Fibroblast of upper back skin (primary cell): ENCODE data around the gene UBXN11.
"Not testable (repeated sequence)": the region's sequence is repeated elsewhere in the genome, so short reads cannot be mapped to it uniquely, and the experiment has no call there.

Experiments used
- DNase-seq: peaks from one replicate; pipeline ENCODE4 v3.0.0-alpha.2; 2013

The UBXN11 gene

DNA sequence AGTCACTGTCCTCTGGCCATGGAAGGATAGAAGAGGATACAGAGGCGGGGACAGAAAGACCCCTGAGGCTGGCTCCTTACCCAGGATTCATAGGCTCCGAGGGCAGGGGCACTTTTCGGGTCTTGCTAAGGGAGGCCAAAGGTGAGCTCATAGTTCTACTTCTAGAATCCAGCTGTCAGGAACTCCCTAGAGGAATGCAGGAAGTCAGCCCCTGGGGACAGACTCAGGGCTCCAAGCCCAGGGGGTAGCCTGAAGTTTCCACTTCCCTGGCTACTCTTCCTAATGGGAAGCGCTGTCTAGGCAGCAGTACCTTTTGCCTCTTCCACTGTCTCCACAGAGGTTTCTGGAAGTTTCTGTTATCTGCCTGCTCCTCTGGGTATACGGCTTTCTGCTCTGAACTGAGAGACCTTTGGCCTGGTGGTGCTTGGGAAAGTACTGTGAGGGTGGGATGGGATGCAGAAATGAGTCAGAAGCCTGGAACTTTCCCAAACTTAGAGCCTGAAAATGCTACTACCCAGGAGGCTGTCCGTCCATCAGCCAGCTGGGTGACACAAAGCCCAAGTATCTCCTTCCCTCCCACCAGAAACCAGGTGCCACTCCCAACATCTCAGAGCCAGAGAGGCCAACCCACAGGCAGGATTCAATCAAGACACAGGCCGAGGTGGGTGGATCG is 3.6 kb downstream of the UBXN11 start:
- peak; percentile 62 for DNase-seq

- no peak for DNase-seq
These were observed 5.7 kb downstream of the UBXN11 start for GRCh38 chr1:26300578-26301275.

- DNase-seq, result no peak
These were observed 8.7 kb downstream of the UBXN11 start for GRCh38 chr1:26297791-26298124.

DNA sequence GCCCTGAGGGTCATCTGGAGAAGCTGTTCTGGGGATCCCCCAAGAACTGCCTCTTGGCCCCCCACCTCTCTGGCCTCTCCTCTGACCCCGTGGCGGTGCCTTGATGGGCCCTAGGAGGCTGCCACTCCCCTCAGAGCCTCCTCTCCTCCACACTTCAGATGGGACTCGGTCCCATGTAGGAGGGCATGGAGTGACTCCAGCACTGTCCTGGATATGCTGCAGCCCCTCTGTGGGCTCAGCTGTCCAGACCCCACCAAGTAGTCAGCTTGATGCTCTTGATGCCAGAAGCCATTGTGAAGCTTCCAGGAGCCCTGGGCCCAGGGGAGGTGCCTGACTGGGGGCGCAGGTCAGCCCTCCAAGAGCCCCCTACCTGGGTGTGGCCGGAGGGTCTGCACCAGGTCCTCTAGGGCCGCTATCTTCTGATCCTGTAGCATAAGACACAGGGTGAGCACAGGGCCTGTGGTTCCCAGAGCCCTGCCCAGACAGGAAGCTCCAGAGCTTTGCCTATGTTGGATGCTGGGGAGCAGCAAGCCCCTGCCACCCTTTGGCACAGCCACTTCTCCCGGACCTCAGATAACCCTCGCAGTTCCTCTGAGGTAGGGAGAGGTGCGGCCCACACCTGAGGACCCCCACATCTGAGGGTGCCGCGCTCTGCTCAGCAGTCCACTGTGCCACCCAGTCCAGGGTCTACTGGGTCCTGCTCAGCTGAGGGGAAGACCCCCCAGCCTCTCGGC is 9.2 kb downstream of the UBXN11 start:
- no peak for DNase-seq

DNA sequence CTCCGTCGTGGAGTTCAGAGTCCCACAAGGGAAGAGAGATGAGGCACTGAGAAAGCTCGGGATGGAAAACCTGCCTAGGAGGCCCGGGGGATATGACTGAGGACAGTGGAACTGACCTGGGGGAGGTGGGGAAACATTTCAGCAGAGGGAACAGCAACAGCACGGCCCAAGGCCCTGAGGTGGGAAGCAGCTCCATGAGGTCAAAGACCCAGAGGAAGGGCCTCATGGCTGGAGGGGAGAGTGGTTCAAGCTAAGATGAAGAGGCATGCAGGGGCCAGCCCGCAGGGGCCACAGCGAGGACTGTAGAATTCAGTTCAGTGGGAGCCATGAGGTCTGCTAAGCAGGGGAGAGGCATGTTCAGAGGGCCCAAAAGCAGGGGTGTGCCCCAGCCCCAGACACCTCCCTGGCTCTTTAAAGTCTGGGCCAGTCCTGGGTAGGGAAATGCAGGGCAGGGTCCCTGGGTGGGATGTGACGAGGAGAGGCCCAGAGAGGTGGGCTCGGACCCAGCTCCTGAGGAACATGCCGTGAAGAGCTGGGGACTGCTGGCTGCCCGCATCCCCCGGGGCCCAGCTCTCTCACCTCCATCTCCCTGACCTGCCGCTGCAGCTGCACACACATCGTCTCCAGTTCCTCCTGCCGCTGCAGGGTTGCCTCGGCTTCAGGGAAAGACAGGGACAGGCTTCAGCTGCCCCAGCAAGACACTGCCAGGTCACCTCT is 9.9 kb downstream of the UBXN11 start:
- no peak for DNase-seq

DNA sequence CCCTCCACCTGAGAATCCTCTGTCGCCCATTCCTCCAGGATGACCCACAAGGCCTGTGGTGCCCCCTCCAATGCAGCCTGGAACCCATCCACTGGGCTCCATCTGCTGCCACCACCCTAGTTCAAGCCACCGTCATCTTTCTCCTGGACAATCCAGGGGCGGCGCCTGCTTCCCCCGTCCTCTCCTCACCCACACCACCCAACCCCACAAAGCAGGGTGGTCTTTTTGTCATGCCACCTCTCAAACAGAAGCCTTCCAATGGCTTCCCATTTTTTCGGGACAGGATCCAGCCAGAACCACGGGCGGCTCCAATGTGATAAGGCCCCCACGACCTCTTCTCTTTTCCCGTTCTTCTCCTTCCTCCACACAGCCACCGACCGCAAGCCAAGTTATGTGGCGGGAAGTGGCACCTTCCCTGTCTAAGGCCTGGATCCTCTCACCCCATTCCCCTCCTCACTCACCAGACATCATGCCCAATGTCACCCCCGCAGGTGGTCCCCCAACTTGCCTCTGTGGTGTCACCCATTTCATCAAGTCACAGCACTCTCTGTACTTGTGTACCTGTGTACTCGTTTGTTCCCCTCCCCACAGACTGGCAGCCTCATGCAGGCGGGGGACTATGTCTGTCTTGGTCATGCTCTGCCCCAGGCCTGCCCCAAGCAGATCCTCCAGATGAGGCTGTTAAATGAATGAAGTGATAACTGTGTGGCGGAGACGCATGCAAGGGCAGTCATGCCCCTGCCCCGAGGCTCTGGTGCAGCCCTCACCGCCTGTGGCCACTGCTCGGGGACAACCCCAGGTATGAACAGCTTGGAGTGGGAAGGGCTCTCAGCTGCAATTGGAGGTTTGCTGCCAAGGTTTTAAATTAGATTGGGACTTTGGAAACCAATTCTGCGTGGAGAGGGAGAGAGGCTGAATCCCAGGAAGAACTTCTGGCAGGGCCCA is 11.0 kb downstream of the UBXN11 start:
- no peak for DNase-seq

- DNase-seq, result no peak
These were observed 12.4 kb downstream of the UBXN11 start for GRCh38 chr1:26293911-26294463.

DNA sequence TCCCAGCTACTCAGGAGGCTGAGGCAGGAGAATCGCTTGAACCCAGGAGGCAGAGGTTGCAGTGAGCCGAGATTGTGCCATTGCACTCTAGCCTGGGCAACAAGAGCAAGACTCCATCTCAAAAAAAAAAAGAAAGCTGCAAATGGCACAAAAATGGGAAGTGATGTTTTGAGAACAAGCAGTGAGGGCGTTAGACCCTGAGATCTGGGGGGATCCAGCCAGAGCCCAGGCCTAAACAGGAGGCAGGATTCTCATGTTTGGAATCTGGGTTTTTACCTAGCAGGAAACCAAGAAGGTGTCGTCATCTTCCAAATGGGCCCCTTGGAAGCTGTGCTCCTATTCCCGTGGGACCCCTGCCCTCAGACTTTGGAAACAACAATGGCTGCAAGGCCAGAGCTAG is 13.7 kb downstream of the UBXN11 start:
- not testable (repeated sequence) for DNase-seq

DNA sequence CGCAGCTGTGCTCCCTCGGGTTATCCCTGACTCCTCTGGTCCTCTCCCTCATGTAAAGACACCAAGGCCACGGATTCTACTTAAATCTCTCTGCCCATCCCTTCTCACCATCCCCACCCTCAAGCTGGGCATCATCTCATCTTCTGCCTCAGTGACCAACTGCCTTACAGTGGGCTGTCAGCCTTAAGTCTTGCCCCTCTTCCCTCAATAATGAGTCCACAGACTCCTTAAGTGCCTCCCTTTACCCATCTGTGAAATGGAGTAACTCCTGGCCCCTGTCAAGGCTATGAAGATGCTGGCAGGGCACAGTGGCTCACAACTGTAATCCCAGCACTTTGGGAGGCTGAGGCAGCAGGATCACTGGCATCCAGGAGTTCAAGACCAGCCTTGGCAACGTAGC is 14.5 kb downstream of the UBXN11 start:
- DNase-seq, result no peak

GRCh38 chr1:26291433-26291832 is 15.0 kb downstream of the UBXN11 start:
- DNase-seq, result no peak

- no peak for DNase-seq
These were observed 15.6 kb downstream of the UBXN11 start for GRCh38 chr1:26290882-26291261.

GRCh38 chr1:26290122-26290881 is 16.1 kb downstream of the UBXN11 start:
- no peak for DNase-seq

GRCh38 chr1:26289158-26290059 is 17.0 kb downstream of the UBXN11 start:
- DNase-seq, result no peak

DNA sequence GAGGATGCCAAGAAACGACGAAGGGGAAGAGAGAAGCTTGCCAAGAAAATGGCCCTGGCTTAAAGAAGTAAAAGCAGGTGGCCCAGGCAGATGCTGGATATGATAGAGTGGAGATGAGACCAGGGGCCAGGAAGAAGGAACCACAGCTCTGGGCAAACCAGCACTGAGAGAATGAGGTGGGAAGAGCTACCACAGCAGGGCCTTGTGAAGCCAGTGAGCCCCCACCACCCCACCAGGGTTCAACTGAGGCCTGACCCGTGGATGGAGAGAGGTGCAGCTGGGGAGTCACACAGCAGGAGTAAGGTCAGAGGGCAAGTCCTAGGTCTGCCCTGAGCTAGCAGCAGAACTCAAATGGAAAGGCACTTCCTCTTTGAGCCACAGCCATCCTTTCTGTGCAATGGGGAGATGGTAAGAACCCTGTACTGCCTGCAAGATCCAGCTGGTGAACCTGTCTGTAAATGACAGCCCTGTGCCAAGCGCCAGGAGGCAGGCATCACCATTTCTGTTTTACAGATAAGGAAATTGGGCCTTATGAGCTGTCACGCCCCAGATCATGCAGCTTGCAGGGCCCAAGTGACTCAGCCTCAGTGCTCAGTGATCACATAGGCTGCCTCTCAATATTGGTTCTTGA is 18.0 kb downstream of the UBXN11 start:
- no peak for DNase-seq

GRCh38 chr1:26287811-26288210 is 18.6 kb downstream of the UBXN11 start:
- DNase-seq, result no peak

- DNase-seq, result no peak
These were observed 19.3 kb downstream of the UBXN11 start for GRCh38 chr1:26287033-26287711.

- no peak for DNase-seq
These were observed 20.4 kb downstream of the UBXN11 start for GRCh38 chr1:26286064-26286416.

DNA sequence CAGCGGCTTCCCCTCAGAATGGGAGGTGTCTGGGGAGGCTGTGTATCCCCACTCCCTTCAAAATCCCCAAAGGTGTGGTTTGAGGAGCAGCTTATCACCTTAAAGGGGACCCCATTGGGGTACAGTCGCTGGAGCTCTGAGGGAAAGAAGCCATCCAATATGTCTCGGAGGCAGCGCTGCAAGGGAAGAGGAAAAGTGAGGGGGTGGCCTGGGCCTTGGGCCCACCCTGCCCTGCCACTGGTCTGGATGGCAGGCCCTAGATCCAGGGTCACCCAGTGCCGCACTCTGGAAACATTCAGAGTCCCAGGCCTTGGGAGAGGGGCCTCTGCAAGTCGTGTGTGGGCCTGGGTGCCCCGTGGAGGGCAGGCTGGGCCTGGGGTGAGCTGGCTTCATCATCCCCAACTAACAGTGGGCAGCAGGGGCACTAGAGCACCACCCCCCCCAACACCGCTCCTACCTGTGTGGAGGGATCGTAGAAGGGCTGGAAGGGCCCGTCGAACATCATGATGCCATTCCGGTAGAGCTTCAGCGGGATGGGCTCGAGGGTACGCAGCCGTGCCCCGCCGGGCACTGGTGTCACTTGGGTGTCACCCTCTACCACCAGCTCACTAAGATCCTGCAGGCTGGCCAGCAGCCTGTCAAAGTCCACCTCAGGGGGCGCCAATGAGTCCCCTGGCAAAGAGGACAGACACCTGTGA is 20.9 kb downstream of the UBXN11 start:
- DNase-seq, result no peak
